WERI-Rb-1 (cell line): ENCODE measurements around the gene ZFAND2B.
A peak's percentile ranks its signal among the peaks of the same experiment; 100 is the strongest.

Source experiments
- DNase-seq: peaks from one replicate; pipeline ENCODE4 v3.0.0-alpha.2; 2020
- H3K27ac ChIP-seq: fragments of 250-450 bp; sonication (Bioruptor Pico); 2 replicates; pipeline ENCODE4 v1.5.1; 2020; ENCODE audit warnings: mild to moderate bottlenecking, moderate library complexity
- H3K27me3 ChIP-seq: fragments of 250-450 bp; sonication (Bioruptor Pico); 2 replicates; pipeline ENCODE4 v1.5.1; 2021; ENCODE audit warnings: mild to moderate bottlenecking, low read depth, moderate library complexity; ENCODE audit not compliant: insufficient read depth, severe bottlenecking
- H3K36me3 ChIP-seq: fragments of 250-450 bp; sonication (Bioruptor Pico); 2 replicates; pipeline ENCODE4 v1.5.1; 2020; ENCODE audit warnings: mild to moderate bottlenecking, moderate library complexity
- H3K4me3 ChIP-seq: 2 replicates; pipeline ENCODE4 v1.5.1; 2011; ENCODE audit warnings: low read depth, mild to moderate bottlenecking, control low read depth, low read length
- H3K9me3 ChIP-seq: fragments of 250-450 bp; sonication (Bioruptor Pico); 2 replicates; pipeline ENCODE4 v1.5.1; 2021; ENCODE audit warnings: mild to moderate bottlenecking, moderate library complexity; ENCODE audit not compliant: severe bottlenecking
- TF ChIP-seq, protein P1 (sequence below): IDR thresholded peaks from 2 replicates; pipeline ENCODE4 v1.5.1; 2011; ENCODE audit warnings: low read depth, mild to moderate bottlenecking, control low read depth, inconsistent platforms, low read length

The ZFAND2B gene

DNA sequence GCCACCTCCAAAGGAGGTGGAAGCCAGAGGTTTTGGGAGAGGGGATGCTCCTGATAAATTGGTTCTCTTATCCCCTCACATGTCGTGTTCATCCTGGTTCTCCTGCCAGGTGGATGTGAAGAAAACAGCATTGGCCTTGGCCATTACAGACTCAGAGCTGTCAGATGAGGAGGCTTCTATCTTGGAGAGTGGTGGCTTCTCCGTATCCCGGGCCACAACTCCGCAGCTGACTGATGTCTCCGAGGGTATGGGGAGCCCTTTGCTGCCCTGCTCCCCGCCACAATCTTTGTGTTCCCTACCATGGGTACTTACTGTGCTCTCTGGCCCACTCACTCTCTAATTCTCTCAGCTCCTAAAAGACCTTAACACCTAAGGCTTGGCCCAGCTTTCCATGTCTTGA lies 25.1 kb upstream of the ZFAND2B start:
- H3K4me3 ChIP-seq: no peak overlapping the region
- no peak for DNase-seq
- no peaks in the 10 kb centered on the region for H3K9me3 ChIP-seq
- no peaks in the 10 kb centered on the region for H3K27me3 ChIP-seq
- TF ChIP-seq, protein P1, sequence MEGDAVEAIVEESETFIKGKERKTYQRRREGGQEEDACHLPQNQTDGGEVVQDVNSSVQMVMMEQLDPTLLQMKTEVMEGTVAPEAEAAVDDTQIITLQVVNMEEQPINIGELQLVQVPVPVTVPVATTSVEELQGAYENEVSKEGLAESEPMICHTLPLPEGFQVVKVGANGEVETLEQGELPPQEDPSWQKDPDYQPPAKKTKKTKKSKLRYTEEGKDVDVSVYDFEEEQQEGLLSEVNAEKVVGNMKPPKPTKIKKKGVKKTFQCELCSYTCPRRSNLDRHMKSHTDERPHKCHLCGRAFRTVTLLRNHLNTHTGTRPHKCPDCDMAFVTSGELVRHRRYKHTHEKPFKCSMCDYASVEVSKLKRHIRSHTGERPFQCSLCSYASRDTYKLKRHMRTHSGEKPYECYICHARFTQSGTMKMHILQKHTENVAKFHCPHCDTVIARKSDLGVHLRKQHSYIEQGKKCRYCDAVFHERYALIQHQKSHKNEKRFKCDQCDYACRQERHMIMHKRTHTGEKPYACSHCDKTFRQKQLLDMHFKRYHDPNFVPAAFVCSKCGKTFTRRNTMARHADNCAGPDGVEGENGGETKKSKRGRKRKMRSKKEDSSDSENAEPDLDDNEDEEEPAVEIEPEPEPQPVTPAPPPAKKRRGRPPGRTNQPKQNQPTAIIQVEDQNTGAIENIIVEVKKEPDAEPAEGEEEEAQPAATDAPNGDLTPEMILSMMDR: no peak
- peaks cover 57% of the 10 kb centered on the region for H3K36me3 ChIP-seq
- no peak overlapping the region for H3K27ac ChIP-seq

DNA sequence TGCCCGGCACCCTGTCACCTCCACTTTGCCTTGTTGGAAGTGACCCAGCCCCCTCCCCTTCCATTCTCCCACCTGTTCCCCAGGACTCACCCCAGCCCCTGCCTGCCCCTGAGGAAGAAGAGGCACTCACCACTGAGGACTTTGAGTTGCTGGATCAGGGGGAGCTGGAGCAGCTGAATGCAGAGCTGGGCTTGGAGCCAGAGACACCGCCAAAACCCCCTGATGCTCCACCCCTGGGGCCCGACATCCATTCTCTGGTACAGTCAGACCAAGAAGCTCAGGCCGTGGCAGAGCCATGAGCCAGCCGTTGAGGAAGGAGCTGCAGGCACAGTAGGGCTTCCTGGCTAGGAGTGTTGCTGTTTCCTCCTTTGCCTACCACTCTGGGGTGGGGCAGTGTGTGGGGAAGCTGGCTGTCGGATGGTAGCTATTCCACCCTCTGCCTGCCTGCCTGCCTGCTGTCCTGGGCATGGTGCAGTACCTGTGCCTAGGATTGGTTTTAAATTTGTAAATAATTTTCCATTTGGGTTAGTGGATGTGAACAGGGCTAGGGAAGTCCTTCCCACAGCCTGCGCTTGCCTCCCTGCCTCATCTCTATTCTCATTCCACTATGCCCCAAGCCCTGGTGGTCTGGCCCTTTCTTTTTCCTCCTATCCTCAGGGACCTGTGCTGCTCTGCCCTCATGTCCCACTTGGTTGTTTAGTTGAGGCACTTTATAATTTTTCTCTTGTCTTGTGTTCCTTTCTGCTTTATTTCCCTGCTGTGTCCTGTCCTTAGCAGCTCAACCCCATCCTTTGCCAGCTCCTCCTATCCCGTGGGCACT lies 24.0 kb upstream of the ZFAND2B start:
- no peak for DNase-seq
- Histone ChIP-seq H3K4me3 (no peak overlapping the region), H3K27ac (peak overlapping the region; percentile 83), H3K27me3 (no peaks in the 10 kb centered on the region), H3K36me3 (peaks cover 57% of the 10 kb centered on the region), H3K9me3 (no peaks in the 10 kb centered on the region)
- TF ChIP-seq, protein P1: no peak

DNA sequence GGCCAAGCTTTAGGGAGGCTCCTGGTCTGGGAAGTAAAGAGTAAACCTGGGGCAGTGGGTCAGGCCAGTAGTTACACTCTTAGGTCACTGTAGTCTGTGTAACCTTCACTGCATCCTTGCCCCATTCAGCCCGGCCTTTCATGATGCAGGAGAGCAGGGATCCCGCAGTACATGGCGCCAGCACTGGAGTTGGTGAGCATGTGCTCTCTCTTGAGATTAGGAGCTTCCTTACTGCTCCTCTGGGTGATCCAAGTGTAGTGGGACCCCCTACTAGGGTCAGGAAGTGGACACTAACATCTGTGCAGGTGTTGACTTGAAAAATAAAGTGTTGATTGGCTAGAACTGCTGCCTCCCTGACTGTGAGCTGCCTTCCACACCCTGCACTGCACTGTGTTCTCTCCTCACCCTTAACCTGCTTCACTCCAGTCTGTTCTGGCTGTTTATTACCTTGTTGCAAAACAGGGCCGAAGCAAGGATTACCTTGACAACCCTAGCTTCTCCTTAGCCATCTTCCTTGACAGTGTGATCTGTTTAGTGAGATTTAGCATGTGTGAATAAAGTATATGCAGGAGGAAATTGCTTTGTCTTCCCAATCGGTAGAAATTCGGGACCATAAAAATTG lies 23.3 kb upstream of the ZFAND2B start:
- peak overlapping the region; percentile 83 for H3K27ac ChIP-seq
- TF ChIP-seq, protein P1: no peak
- no peak for DNase-seq
- H3K4me3 ChIP-seq: no peak overlapping the region
- no peaks in the 10 kb centered on the region for H3K27me3 ChIP-seq
- peaks cover 57% of the 10 kb centered on the region for H3K36me3 ChIP-seq
- no peaks in the 10 kb centered on the region for H3K9me3 ChIP-seq

DNA sequence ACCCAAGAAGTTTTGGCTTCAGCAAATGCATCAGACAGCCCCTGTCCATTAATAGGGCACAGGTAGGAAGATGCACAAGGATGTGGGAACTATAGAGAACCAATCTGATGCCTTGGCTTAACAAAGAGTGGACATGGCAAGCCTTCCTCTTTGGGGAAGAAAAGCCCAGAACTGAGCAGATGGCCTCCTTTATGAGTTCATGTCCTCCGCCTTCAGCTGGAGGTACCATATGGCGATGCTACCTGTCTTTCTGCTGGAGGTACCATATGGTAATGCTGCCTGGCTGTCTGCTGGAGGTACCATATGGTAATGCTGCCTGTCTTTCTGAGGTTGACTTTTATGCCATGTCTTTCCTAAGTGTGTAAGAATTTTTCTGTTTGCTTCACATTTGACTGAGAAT lies 22.5 kb upstream of the ZFAND2B start:
- H3K36me3 ChIP-seq: peaks cover 54% of the 10 kb centered on the region
- DNase-seq: peak; percentile 84

DNA sequence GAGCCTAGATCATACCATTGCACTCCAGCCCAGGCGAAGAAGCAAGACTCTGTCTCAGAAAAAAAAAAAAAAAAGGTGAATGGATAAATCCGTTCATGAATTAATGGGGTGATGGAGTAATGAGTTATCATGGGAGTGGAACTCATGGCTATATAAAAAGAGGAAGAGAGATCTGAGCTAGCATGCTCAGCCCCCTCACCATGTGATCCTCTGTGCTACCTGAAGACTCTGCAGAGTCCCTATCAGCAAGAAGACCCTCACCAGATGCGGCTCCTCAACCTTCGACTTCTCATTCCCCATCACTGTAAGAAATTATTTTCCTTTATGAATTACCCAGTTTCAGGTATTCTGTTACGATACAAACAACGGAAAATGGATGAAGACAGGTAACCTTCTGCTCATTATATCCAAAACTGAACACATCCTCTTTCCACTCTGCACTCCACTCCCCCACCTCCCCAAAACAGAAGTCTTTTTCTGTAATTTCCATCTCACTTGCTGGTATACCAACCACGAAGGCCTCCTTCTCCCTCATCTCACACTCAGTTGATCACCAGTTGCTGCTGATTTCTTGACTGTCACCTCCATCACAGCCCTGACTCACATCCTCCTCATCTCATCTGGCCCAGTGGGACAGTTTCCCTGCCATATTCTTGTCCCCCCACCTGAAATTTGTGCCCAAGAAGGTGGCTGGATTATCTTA lies 19.7 kb upstream of the ZFAND2B start:
- Histone ChIP-seq H3K4me3 (no peak overlapping the region), H3K36me3 (peaks cover 26% of the 10 kb centered on the region), H3K27ac (no peak overlapping the region), H3K27me3 (no peaks in the 10 kb centered on the region), H3K9me3 (no peaks in the 10 kb centered on the region)
- DNase-seq: no peak
- TF ChIP-seq, protein P1: no peak

More for the DNA sequence above, 22.5 kb upstream of the ZFAND2B start:
- Histone ChIP-seq H3K9me3 (no peaks in the 10 kb centered on the region), H3K4me3 (no peak overlapping the region), H3K27me3 (no peaks in the 10 kb centered on the region), H3K27ac (peak overlapping the region; percentile 83)
- TF ChIP-seq, protein P1: no peak
